ENCODE measurements around the gene ITGA3.
A peak's percentile ranks its signal among the peaks of the same experiment; 100 is the strongest.

Gene ITGA3

GRCh38 chr17:50136096-50136687 is 80.3 kb downstream of the ITGA3 start:
- Histone ChIP-seq H3K36me3 (peaks cover 66% of the 10 kb centered on the region), H3K4me3 (ENCODE audit: low read depth, low read length) (no peak overlapping the region), H3K27ac (no peak overlapping the region), H3K27me3 (ENCODE audit: insufficient read depth, low read depth, severe bottlenecking) (no peaks in the 10 kb centered on the region), H3K9me3 (ENCODE audit: severe bottlenecking) (no peaks in the 10 kb centered on the region)
- TF ChIP-seq CTCF (IDR thresholded peaks at IDR 0.05; ENCODE audit: low read depth, low read length), result no peak
- no peak for DNase-seq

- DNase-seq, result no peak
- no peak for TF ChIP-seq CTCF (IDR thresholded peaks at IDR 0.05; ENCODE audit: low read depth, low read length)
- H3K36me3 ChIP-seq, result peaks cover 72% of the 10 kb centered on the region
- H3K27ac ChIP-seq, result no peak overlapping the region
- H3K9me3 ChIP-seq (ENCODE audit: severe bottlenecking), result no peaks in the 10 kb centered on the region
- no peaks in the 10 kb centered on the region for H3K27me3 ChIP-seq (ENCODE audit: insufficient read depth, low read depth, severe bottlenecking)
- H3K4me3 ChIP-seq (ENCODE audit: low read depth, low read length), result no peak overlapping the region
These were observed 81.1 kb downstream of the ITGA3 start for GRCh38 chr17:50137042-50137441.

- Histone ChIP-seq H3K4me3 (ENCODE audit: low read depth, low read length) (no peak overlapping the region), H3K9me3 (ENCODE audit: severe bottlenecking) (no peaks in the 10 kb centered on the region), H3K36me3 (peaks cover 95% of the 10 kb centered on the region), H3K27ac (peak overlapping the region; percentile 40), H3K27me3 (ENCODE audit: insufficient read depth, low read depth, severe bottlenecking) (no peaks in the 10 kb centered on the region)
- no peak for TF ChIP-seq CTCF (IDR thresholded peaks at IDR 0.05; ENCODE audit: low read depth, low read length)
- DNase-seq, result no peak
These were observed 83.4 kb downstream of the ITGA3 start for GRCh38 chr17:50139185-50139783.

All from WERI-Rb-1 (cell line).